Fibroblast of villous mesenchyme (primary cell): ENCODE measurements around the gene DISP2. TPM values are rescaled to one million over a fixed set of nuclear protein-coding genes. Genes with fewer than 3 reads are reported as not detected.

ENCODE experiments used
- DNase-seq: peaks from one replicate; pipeline ENCODE4 v3.0.0-alpha.2; 2010; ENCODE audit warnings: low read depth
- H3K4me3 ChIP-seq: 2 replicates; pipeline ENCODE4 v1.5.1; 2011; ENCODE audit warnings: low read depth, mild to moderate bottlenecking, low read length
- total RNA-seq: library from RNA; depleted of rRNA; stranded (reverse); fragments of >200 nt; gene quantifications from 2 replicates; pipeline ENCODE4 v1.2.3, GENCODE V29; 2012
- TF ChIP-seq, protein P1 (sequence below): IDR thresholded peaks from 2 replicates; pipeline ENCODE4 v1.5.1; 2012; ENCODE audit warnings: low read depth, mild to moderate bottlenecking, low read length; ENCODE audit not compliant: insufficient read depth

The DISP2 gene
- total RNA-seq, 1 donor, result under 0.01 TPM

DNA sequence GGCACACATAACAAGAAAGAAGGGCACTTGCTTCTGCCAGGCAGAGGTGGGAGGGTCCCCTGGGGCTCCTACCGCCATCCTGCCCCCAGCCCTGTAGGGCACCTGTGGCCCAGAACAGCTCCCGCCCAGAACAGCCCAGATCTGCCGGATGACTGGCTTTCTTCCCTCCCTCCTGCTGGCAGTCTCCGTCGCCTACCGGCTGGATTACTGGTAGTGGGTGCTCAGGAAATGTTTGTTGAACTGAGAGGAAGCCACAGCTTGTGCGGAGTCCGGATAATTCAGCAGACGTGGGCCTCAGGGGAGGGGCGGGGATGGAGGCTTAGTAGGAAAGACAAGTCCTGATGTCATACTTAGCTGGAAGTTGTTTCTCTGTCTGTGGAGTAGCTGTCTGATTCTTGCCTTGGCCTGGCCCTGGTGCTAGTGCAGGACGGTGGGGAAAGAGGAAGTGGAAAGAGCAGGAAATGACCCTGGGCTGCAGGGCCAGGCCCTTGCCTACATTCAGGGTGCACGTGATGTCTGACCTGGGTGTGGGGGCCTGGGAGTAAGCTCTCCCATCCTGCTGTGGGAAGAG lies 24.0 kb upstream of the DISP2 start:
- peak; percentile 94 for DNase-seq
- TF ChIP-seq, protein P1, sequence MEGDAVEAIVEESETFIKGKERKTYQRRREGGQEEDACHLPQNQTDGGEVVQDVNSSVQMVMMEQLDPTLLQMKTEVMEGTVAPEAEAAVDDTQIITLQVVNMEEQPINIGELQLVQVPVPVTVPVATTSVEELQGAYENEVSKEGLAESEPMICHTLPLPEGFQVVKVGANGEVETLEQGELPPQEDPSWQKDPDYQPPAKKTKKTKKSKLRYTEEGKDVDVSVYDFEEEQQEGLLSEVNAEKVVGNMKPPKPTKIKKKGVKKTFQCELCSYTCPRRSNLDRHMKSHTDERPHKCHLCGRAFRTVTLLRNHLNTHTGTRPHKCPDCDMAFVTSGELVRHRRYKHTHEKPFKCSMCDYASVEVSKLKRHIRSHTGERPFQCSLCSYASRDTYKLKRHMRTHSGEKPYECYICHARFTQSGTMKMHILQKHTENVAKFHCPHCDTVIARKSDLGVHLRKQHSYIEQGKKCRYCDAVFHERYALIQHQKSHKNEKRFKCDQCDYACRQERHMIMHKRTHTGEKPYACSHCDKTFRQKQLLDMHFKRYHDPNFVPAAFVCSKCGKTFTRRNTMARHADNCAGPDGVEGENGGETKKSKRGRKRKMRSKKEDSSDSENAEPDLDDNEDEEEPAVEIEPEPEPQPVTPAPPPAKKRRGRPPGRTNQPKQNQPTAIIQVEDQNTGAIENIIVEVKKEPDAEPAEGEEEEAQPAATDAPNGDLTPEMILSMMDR, result no peak
- H3K4me3 ChIP-seq, result no peak overlapping the region

DNA sequence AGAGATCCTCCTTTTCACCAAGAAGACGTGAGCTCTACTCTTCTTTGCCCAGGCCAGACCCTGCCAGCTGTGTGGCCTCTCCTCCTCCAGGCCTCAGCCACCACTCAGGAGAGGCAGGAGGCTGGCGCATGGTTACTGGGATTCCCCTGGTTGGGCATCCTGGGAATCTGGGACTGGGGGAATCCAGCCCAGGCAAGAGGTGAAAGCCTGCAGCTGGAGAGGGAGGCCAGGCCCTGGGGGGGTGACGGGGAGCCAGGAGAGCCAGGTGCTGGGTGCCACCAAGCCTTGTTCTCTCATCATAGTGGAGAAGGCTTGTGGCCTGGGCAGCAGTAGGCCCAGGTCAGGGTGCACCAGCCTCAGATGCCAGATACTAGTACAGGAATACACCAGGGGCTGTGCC lies 23.5 kb upstream of the DISP2 start:
- no peak overlapping the region for H3K4me3 ChIP-seq
- TF ChIP-seq, protein P1, result no peak
- no peak for DNase-seq

DNA sequence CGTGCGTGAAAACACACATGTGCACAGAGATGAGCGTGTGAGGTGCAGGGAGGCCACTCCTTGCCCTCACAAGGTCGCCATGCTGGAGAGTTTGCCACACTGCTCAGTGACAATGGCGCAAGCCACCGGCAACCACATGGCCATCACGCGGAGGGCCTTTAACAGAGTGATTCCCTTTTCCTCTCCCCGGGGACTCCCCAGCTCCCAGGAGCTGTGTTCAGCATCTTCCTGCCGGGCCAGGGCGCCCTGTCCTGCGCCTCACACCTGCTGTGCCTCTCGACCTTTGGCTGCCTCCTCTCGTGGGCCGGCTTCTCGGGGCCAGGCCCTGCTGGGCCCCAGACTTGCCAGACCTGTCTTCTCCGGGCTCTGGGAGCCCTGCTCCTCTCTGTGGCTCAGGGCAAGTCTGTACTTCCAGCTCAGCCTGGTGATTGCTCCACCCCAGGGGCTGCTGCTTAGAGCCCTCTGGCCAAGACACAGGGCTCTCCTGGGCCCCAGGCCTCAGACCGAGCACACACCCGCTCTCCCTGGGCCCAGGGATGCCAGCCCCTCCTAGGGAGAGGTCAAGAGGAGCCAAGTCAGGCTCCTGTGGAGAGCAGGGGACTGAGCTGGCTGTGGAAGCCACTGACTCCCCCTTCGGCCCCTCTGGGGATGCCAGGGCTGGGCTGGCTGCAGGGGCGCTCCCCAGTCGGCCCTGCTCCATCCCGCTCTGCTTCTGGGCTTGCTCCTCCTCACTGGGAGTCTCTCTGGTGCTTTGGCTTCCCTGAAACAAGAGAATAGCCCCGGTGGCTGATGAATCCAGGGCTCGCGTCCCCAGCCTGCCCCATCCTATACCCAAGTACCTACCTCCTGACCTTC lies 22.9 kb upstream of the DISP2 start:
- no peak for DNase-seq
- TF ChIP-seq, protein P1, result no peak
- H3K4me3 ChIP-seq, result no peak overlapping the region

DNA sequence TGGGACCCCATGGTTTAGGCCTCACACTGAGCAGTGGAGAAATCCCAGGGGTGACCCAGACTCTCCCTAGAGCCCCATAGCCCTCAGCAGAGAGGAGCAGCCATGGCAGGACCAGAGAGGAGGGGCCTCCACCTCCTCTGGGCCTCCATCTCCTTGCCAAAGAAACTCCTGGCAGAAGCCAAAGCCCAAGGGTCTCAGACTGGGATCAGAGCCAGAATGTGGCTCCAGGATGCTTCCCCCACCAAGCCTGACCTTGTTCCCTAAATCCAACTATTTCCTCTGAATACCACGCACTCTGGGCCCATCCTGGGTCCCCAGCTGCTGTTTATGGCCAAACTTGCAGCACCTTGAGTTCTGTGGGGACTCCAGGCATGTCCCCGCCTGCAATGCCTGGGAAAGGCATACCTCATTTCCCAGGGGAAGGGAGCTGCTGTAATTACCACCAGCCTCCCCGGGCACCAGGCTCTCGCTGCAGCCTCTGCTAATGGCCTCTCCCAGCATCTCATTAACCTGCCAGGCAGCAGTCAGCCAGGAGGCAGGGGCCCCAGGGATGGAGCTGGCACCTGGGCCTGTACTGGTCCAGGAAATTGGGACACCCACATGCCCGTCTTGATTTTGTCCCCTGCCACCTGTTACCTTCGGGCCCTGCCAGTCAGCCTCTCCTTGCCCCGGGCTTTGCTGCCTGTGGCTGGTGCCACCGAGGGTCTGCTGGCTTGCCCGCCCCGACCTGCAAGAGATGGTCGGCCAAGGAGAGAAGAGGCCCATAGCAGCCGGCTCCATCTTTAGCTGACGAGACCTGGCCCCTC lies 21.9 kb upstream of the DISP2 start:
- DNase-seq, result no peak
- TF ChIP-seq, protein P1, result no peak
- H3K4me3 ChIP-seq, result no peak overlapping the region

DNA sequence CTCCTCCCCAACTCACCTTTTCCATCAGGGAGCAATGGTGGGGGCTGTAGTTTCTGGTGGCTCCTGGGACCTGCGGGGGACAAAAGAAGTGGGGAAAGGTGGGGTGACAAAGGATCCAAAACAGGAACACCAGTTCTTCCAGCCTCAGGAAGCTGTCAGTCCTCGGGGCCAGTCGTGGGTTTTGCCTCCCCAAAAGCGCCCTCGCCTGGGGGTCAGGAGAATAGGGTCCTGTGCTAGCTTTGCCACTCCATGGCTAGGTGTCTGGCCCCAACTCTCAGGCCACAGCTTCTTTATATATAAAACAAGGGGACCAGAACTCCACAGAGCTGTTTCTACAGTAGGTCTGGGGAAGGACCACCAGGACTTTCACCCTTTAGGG lies 21.3 kb upstream of the DISP2 start:
- TF ChIP-seq, protein P1, result no peak
- no peak overlapping the region for H3K4me3 ChIP-seq
- no peak for DNase-seq

DNA sequence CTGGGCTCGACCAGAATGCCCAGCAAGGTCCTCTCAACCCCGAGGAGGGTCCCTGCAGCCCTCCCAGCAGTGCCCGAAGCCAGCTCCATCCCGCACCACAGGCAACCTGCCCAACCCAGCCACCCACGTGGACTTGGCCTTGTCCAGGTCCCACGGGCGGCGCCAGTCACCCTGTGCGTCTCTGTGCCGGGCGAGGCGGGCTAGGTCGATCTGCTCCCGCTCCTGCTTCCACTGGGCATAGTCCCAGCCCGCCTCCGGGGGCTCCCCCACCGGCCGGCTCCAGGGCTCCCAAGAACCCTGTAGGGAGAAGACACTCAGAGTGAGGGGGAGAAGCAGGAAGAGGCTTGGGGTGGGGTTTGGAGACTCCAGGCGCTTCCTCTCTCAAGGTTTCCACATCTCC lies 20.4 kb upstream of the DISP2 start:
- no peak for DNase-seq
- TF ChIP-seq, protein P1, result no peak
- no peak overlapping the region for H3K4me3 ChIP-seq
